Stomach (tissue), 9 donors: ENCODE data around the gene RAPH1. TPM values are rescaled to one million over a fixed set of nuclear protein-coding genes. Genes with fewer than 3 reads are reported as not detected.
A peak's percentile ranks its signal among the peaks of the same experiment; 100 is the strongest.
"Not testable (repeated sequence)": the region's sequence is repeated elsewhere in the genome, so short reads cannot be mapped to it uniquely, and the experiment has no call there.

Experiments used
- DNase-seq, 2 donors: peaks; one replicate each; pipeline versions ENCODE4 v3.0.0 to v3.0.0-alpha.2; 2013 to 2019
- H3K27ac ChIP-seq, 5 donors: fragments of 200-600 bp in 4 of 5; sonication (generic) in 4 of 5; one replicate each; pipeline ENCODE4 v1.5.1; 2013 to 2019; ENCODE audit warnings: mild to moderate bottlenecking in 1 of 5, moderate library complexity in 1 of 5
- H3K27me3 ChIP-seq, 3 donors: fragments of 200-600 bp; sonication (generic); one replicate each; pipeline ENCODE4 v1.5.1; 2017 to 2019; ENCODE audit warnings: mixed run types in 1 of 3
- H3K36me3 ChIP-seq, 4 donors: fragments of 200-600 bp; sonication (generic); 1 replicate in 3 of 4; 2 replicates in 1 of 4; pipeline ENCODE4 v1.5.1; 2016 to 2019
- H3K4me1 ChIP-seq, 4 donors: fragments of 200-600 bp; sonication (generic); one replicate each; pipeline ENCODE4 v1.5.1; 2016 to 2019
- H3K4me3 ChIP-seq, 4 donors: fragments of 200-600 bp; sonication (generic) in 3 of 4; one replicate each; pipeline ENCODE4 v1.5.1; 2016 to 2019; ENCODE audit warnings: mild to moderate bottlenecking in 1 of 4
- H3K9me3 ChIP-seq, 4 donors: fragments of 200-600 bp; sonication (generic); one replicate each; pipeline ENCODE4 v1.5.1; 2016 to 2019
- EP300 ChIP-seq: sonication (generic); formaldehyde crosslinking; IDR thresholded peaks from one replicate; pipeline ENCODE4 v1.6.1; 2017; ENCODE audit warnings: antibody characterized with exemption
- POLR2A ChIP-seq, 4 donors: fragments of 450-650 bp; IDR thresholded peaks; one replicate each; pipeline ENCODE4 v1.6.1; 2016; ENCODE audit warnings: antibody characterized with exemption in 4 of 4, control low read depth in 2 of 4, mild to moderate bottlenecking in 1 of 4, moderate library complexity in 1 of 4
- POLR2AphosphoS5 ChIP-seq, 3 donors: sonication (generic); formaldehyde crosslinking; IDR thresholded peaks; one replicate each; pipeline ENCODE4 v1.6.1; 2016; ENCODE audit warnings: antibody characterized with exemption in 3 of 3
- WGBS, 5 donors: extraction: QIAGEN DNeasy Blood & Tissue Kit in 3 of 5; methylation state at CpG; one replicate each; pipeline versions ENCODE4 v1.1.5 to v1.1.7; 2013 to 2018; 5-methylcytosine and 5-hydroxymethylcytosine counted together
- intact Hi-C: fragments of 100-400 bp; cut with DNase I; formaldehyde crosslinking; loops from one replicate; pipeline ENCODE4 v1.15.1; 2023; ENCODE audit warnings: low total_unique reads
- polyA plus RNA-seq, 3 donors: library from polyadenylated mRNA; stranded (reverse); fragments of 200-250 nt; gene quantifications; one replicate each; pipeline ENCODE4 v1.2.3, GENCODE V29; 2013
- total RNA-seq, 5 donors: library from RNA; depleted of rRNA; stranded (reverse); fragments of >200 nt; gene quantifications; one replicate each; pipeline versions ENCODE4 v1.1.0 to v1.2.3, GENCODE V29; 2014 to 2016
- TF ChIP-seq, protein P1 (sequence below), 7 experiments: fragments of 450-650 bp in 4 of 7; fragments of 200-600 bp in 3 of 7; sonication (generic) in 3 of 7; IDR thresholded peaks; one replicate each; pipeline ENCODE4 v1.5.1; 2016 to 2019; ENCODE audit warnings: antibody characterized with exemption in 7 of 7, control low read depth in 2 of 7, mild to moderate bottlenecking in 1 of 7
- donor health status: healthy with polysubstance abuse.
- donor health status: Bipolar disorder and iron deficiency.
- donor health status: healthy.

Gene RAPH1
- total and polyA plus RNA-seq, 8 donors = 2.5 to 1,062 (median 17.7) TPM

- H3K4me1 ChIP-seq = no peaks in the 10 kb centered on the region
- no peaks in the 10 kb centered on the region for H3K9me3 ChIP-seq
- H3K36me3 ChIP-seq = no peaks in the 10 kb centered on the region
- WGBS, 5 donors = 72 to 88% (median 80%) methylated on average over 1 of the region's 1 CpG
- intact Hi-C loops = no loop called here
- no peak overlapping the region for H3K4me3 ChIP-seq
- no peaks in the 10 kb centered on the region for H3K27me3 ChIP-seq
- TF ChIP-seq, protein P1, sequence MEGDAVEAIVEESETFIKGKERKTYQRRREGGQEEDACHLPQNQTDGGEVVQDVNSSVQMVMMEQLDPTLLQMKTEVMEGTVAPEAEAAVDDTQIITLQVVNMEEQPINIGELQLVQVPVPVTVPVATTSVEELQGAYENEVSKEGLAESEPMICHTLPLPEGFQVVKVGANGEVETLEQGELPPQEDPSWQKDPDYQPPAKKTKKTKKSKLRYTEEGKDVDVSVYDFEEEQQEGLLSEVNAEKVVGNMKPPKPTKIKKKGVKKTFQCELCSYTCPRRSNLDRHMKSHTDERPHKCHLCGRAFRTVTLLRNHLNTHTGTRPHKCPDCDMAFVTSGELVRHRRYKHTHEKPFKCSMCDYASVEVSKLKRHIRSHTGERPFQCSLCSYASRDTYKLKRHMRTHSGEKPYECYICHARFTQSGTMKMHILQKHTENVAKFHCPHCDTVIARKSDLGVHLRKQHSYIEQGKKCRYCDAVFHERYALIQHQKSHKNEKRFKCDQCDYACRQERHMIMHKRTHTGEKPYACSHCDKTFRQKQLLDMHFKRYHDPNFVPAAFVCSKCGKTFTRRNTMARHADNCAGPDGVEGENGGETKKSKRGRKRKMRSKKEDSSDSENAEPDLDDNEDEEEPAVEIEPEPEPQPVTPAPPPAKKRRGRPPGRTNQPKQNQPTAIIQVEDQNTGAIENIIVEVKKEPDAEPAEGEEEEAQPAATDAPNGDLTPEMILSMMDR (IDR thresholded peaks at IDR 0.05) = no peak
- TF ChIP-seq POLR2A (IDR thresholded peaks at IDR 0.05) (no peak), POLR2AphosphoS5 (IDR thresholded peaks at IDR 0.05) (no peak), EP300 (no peak)
- no peak for DNase-seq
- no peak overlapping the region for H3K27ac ChIP-seq
Observed at GRCh38 chr2:203547356-203547755, 12.3 kb upstream of the RAPH1 start.

- 86 to 94% (median 91%) methylated on average over 4 of the region's 4 CpGs for WGBS, 5 donors
- Histone ChIP-seq H3K4me1 (no peaks in the 10 kb centered on the region), H3K27me3 (no peaks in the 10 kb centered on the region), H3K4me3 (no peak overlapping the region), H3K36me3 (no peaks in the 10 kb centered on the region), H3K9me3 (no peaks in the 10 kb centered on the region), H3K27ac (no peak overlapping the region)
- DNase-seq = no peak
- TF ChIP-seq EP300 = no peak
- intact Hi-C loops = no loop called here
Observed at GRCh38 chr2:203544402-203544801, 9.3 kb upstream of the RAPH1 start.

- no peak for TF ChIP-seq POLR2AphosphoS5 (IDR thresholded peaks at IDR 0.05)
- no peak for TF ChIP-seq POLR2A (IDR thresholded peaks at IDR 0.05)
- TF ChIP-seq, protein P1 (IDR thresholded peaks at IDR 0.05) = no peak
- no peak for TF ChIP-seq EP300
- no peaks in the 10 kb centered on the region for H3K9me3 ChIP-seq
- 51 to 67% (median 55%) methylated on average over 8 of the region's 8 CpGs for WGBS, 5 donors
- no peaks in the 10 kb centered on the region for H3K4me1 ChIP-seq
- intact Hi-C loops = no loop called here
- H3K27ac ChIP-seq = no peak overlapping the region
- no peaks in the 10 kb centered on the region for H3K27me3 ChIP-seq
- H3K36me3 ChIP-seq = no peaks in the 10 kb centered on the region
- DNase-seq = peak in 1 of 2 donors; percentile 32
- no peak overlapping the region for H3K4me3 ChIP-seq
Observed at GRCh38 chr2:203543898-203544328, 8.8 kb upstream of the RAPH1 start.

DNA sequence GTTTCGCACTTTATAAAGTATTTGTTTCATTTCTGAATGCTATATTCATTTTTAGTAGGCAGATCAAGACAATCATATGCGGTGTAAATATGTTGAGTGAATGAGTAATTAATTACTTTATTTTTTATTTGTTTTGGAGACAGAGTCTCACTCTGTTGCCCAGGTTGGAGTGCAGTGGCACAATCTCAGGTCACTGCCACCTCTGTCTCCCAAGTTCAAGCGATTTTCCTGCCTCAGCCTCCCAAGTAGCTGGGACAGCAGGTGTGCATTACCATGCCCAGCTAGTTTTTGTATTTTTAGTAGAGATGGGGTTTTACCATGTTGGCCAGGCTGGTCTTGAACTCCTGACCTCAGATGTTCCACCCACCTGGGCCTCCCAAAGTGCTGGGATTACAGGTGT lies 5.5 kb upstream of the RAPH1 start:
- H3K36me3 ChIP-seq, H3K9me3 ChIP-seq, H3K4me3 ChIP-seq, H3K4me1 ChIP-seq, H3K27me3 ChIP-seq, H3K27ac ChIP-seq, intact Hi-C loops, DNase-seq: not testable (repeated sequence)
- 71 to 78% (median 73%) methylated on average over 3 of the region's 3 CpGs for WGBS, 5 donors

GRCh38 chr2:203538237-203538636 lies 3.1 kb upstream of the RAPH1 start:
- H3K36me3 ChIP-seq, H3K9me3 ChIP-seq, DNase-seq, H3K27me3 ChIP-seq, intact Hi-C loops, H3K27ac ChIP-seq, H3K4me3 ChIP-seq: not testable (repeated sequence)
- 87 to 92% (median 91%) methylated on average over 4 of the region's 4 CpGs for WGBS, 5 donors
- H3K4me1 ChIP-seq = peaks cover 3 to 23% (median 19%) of the 10 kb centered on the region in 4 donors

DNA sequence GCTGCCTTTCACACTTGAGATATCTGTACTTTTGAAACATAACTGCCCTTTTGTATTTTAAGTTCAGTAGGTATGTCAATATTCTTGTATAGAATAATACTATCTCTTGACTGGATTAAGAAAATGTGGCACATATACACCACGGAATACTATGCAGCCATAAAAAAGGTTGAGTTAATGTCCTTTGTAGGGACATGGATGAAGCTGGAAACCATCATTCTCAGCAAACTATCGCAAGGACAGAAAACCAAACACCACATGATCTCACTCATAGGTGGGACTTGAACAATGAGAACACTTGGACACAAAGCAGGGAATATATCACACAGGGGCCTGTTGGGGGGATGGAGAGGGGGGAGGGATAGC lies 1.5 kb upstream of the RAPH1 start:
- Histone ChIP-seq H3K27ac (peak overlapping the region in 3 of 5 donors; percentile 88 to 99 (median 95)), H3K4me1 (peaks cover 3 to 37% (median 27%) of the 10 kb centered on the region in 4 donors)
- DNase-seq, H3K36me3 ChIP-seq, H3K27me3 ChIP-seq, H3K9me3 ChIP-seq, intact Hi-C loops, H3K4me3 ChIP-seq: not testable (repeated sequence)
- WGBS, 5 donors = 90 to 97% (median 94%) methylated on average over 2 of the region's 2 CpGs
